H1 (cell line): ENCODE results near the gene MIR17HG. TPM values are rescaled to one million over a fixed set of nuclear protein-coding genes. Genes with fewer than 3 reads are reported as not detected.

ENCODE experiments used
- CTCF ChIA-PET: fragments of 300-600 bp; sonication (Branson Sonifier 250); formaldehyde crosslinking; loops from one replicate; lab custom pipeline; 2021; ENCODE audit not compliant: partially characterized antibody; lab: Charles Lee
- POLR2A ChIA-PET: fragments of 300-600 bp; sonication (Branson Sonifier 250); formaldehyde crosslinking; loops from one replicate; lab custom pipeline; 2021; ENCODE audit warnings: inconsistent platforms; ENCODE audit not compliant: partially characterized antibody; lab: Charles Lee
- DNase-seq, 2 experiments: peaks; one replicate each; pipeline versions ENCODE4 v3.0.0 to v3.0.0-alpha.2; 2010 to 2022; ENCODE audit warnings: low spot score in 2 of 2, low read depth in 1 of 2, mixed read lengths in 1 of 2
- FAIRE-seq: peaks from 2 replicates; lab custom pipeline; 2011; peaks lifted over from hg19 to GRCh38; lab: Jason Lieb, UNC
- H2AFZ ChIP-seq: 2 replicates; pipeline ENCODE4 v1.8.1; 2012; ENCODE audit warnings: low read length, inconsistent platforms
- H2AK5ac ChIP-seq: 2 replicates; pipeline ENCODE4 v1.6.1; 2013; ENCODE audit warnings: low read depth, low read length
- H2BK120ac ChIP-seq: replicated peaks from 2 replicates; pipeline ENCODE3; 2013; ENCODE audit warnings: low read depth, low read length, inconsistent platforms
- H2BK12ac ChIP-seq: 2 replicates; pipeline ENCODE4 v1.6.1; 2013; ENCODE audit warnings: low read depth, low read length
- H2BK15ac ChIP-seq: 2 replicates; pipeline ENCODE4 v1.6.1; 2013; ENCODE audit warnings: low read length
- H2BK20ac ChIP-seq: 2 replicates; pipeline ENCODE4 v1.6.1; 2013; ENCODE audit warnings: low read length
- H2BK5ac ChIP-seq: 2 replicates; pipeline ENCODE4 v1.6.1; 2013; ENCODE audit warnings: low read depth, low read length
- H3K14ac ChIP-seq: 2 replicates; pipeline ENCODE4 v1.6.1; 2013; ENCODE audit warnings: inconsistent platforms; ENCODE audit not compliant: insufficient read length
- H3K18ac ChIP-seq: 2 replicates; pipeline ENCODE4 v1.6.1; 2013; ENCODE audit warnings: low read length; ENCODE audit errors: extremely low read depth
- H3K23ac ChIP-seq: 2 replicates; pipeline ENCODE4 v1.6.1; 2013; ENCODE audit warnings: inconsistent platforms; ENCODE audit not compliant: insufficient read length
- H3K23me2 ChIP-seq: 2 replicates; pipeline ENCODE4 v1.6.1; 2013; ENCODE audit warnings: low read depth, low read length
- H3K27ac ChIP-seq: 2 replicates; pipeline ENCODE4 v1.6.1; 2011; ENCODE audit warnings: low read depth, low read length, inconsistent platforms
- H3K27me3 ChIP-seq, 4 experiments: replicated peaks in 1 of 4; 1 replicate in 1 of 4; 2 replicates in 3 of 4; pipeline versions ENCODE4 v1.6.1 to v1.8.1; 2011 to 2013; ENCODE audit warnings: low read length in 3 of 4, mild to moderate bottlenecking in 3 of 4, inconsistent platforms in 2 of 4, mixed read lengths in 2 of 4, moderate library complexity in 1 of 4; ENCODE audit not compliant: control insufficient read depth in 3 of 4, insufficient read depth in 3 of 4; ENCODE audit errors: extremely low read depth in 1 of 4
- H3K36me3 ChIP-seq, 4 experiments: 2 replicates each; pipeline versions ENCODE4 v1.6.1 to v1.8.1; 2011 to 2013; ENCODE audit warnings: mild to moderate bottlenecking in 4 of 4, low read length in 3 of 4, moderate library complexity in 2 of 4, control low read depth in 1 of 4, inconsistent platforms in 1 of 4; ENCODE audit not compliant: insufficient read depth in 4 of 4, control insufficient read depth in 2 of 4
- H3K4ac ChIP-seq: replicated peaks from 2 replicates; pipeline ENCODE3; 2013; ENCODE audit warnings: low read length, low read depth, mixed read lengths, inconsistent platforms; ENCODE audit not compliant: insufficient read length
- H3K4me1 ChIP-seq, 4 experiments: replicated peaks in 1 of 4; 1 replicate in 1 of 4; 2 replicates in 3 of 4; pipeline versions ENCODE4 v1.6.1 to v1.8.1; 2011 to 2013; ENCODE audit warnings: low read length in 3 of 4, inconsistent platforms in 2 of 4, mixed read lengths in 1 of 4; ENCODE audit not compliant: insufficient read depth in 4 of 4, control insufficient read depth in 3 of 4
- H3K4me2 ChIP-seq, 2 experiments: 2 replicates each; pipeline versions ENCODE4 v1.6.1 to v1.8.1; 2011 to 2013; ENCODE audit warnings: low read depth in 2 of 2, low read length in 2 of 2, control low read depth in 1 of 2, inconsistent platforms in 1 of 2, mild to moderate bottlenecking in 1 of 2; ENCODE audit not compliant: insufficient read depth in 1 of 2
- H3K4me3 ChIP-seq, 4 experiments: fragments of 200-600, 300-600 bp in 1 of 4; sonication (generic), shearing (Covaris generic), sonication (Bioruptor Twin) in 1 of 4; 2 replicates each; pipeline versions ENCODE4 v1.5.1 to v1.8.1; 2011 to 2016; ENCODE audit warnings: low read length in 4 of 4, low read depth in 3 of 4, control low read depth in 2 of 4, inconsistent platforms in 2 of 4, mild to moderate bottlenecking in 2 of 4, mixed read lengths in 1 of 4, moderate library complexity in 1 of 4; ENCODE audit not compliant: insufficient read depth in 2 of 4; ENCODE audit errors: extremely low read depth in 1 of 4
- H3K56ac ChIP-seq: replicated peaks from 2 replicates; pipeline ENCODE3; 2013; ENCODE audit warnings: low read depth, mild to moderate bottlenecking, mixed read lengths, low read length, inconsistent platforms; ENCODE audit not compliant: insufficient read length
- H3K79me1 ChIP-seq: 2 replicates; pipeline ENCODE4 v1.6.1; 2013; ENCODE audit warnings: low read depth, low read length, control low read depth
- H3K79me2 ChIP-seq, 2 experiments: 2 replicates each; pipeline versions ENCODE4 v1.6.1 to v1.8.1; 2012 to 2013; ENCODE audit warnings: low read length in 2 of 2, mild to moderate bottlenecking in 2 of 2, inconsistent platforms in 1 of 2; ENCODE audit not compliant: insufficient read depth in 2 of 2, control insufficient read depth in 1 of 2
- H3K9ac ChIP-seq, 4 experiments: replicated peaks in 1 of 4; 1 replicate in 1 of 4; 2 replicates in 3 of 4; pipeline versions ENCODE4 v1.6.1 to v1.8.1; 2011 to 2013; ENCODE audit warnings: low read depth in 3 of 4, low read length in 3 of 4, control low read depth in 2 of 4, mild to moderate bottlenecking in 2 of 4, moderate library complexity in 2 of 4, inconsistent platforms in 1 of 4; ENCODE audit errors: extremely low read depth in 1 of 4
- H3K9me3 ChIP-seq, 2 experiments: 2 replicates each; pipeline versions ENCODE4 v1.6.1 to v1.8.1; 2012 to 2013; ENCODE audit warnings: mild to moderate bottlenecking in 2 of 2, moderate library complexity in 2 of 2, control low read depth in 1 of 2, inconsistent platforms in 1 of 2, low read depth in 1 of 2, low read length in 1 of 2, mixed read lengths in 1 of 2; ENCODE audit not compliant: insufficient read depth in 2 of 2
- H4K20me1 ChIP-seq, 2 experiments: replicated peaks in 1 of 2; 2 replicates each; pipeline versions ENCODE3 to v1.8.1; 2011 to 2013; ENCODE audit warnings: inconsistent platforms in 2 of 2, low read length in 2 of 2, mild to moderate bottlenecking in 1 of 2; ENCODE audit not compliant: insufficient read depth in 2 of 2, control insufficient read depth in 1 of 2
- H4K5ac ChIP-seq: 2 replicates; pipeline ENCODE4 v1.6.1; 2013; ENCODE audit warnings: low read length, low read depth, mixed read lengths, inconsistent platforms; ENCODE audit not compliant: insufficient read length
- H4K8ac ChIP-seq: 2 replicates; pipeline ENCODE4 v1.8.0; 2013; ENCODE audit warnings: mild to moderate bottlenecking, moderate library complexity, low read length, inconsistent platforms; ENCODE audit not compliant: insufficient read depth; ENCODE audit errors: extremely low read depth
- H4K91ac ChIP-seq: replicated peaks from 2 replicates; pipeline ENCODE3; 2013; ENCODE audit warnings: low read length, mixed read lengths, inconsistent platforms; ENCODE audit not compliant: insufficient read length
- ATF2 ChIP-seq: IDR thresholded peaks from 2 replicates; pipeline ENCODE4 v1.6.1; 2012; ENCODE audit warnings: low read length, inconsistent platforms
- BCL11A ChIP-seq, 2 experiments: IDR thresholded peaks; one replicate each; pipeline ENCODE4 v1.6.1; 2011; ENCODE audit warnings: low read depth in 2 of 2, low read length in 2 of 2, mild to moderate bottlenecking in 2 of 2
- CEBPB ChIP-seq: IDR thresholded peaks from 2 replicates; pipeline ENCODE4 v1.6.1; 2012; ENCODE audit warnings: low read depth, low read length
- CHD1 ChIP-seq: IDR thresholded peaks from 2 replicates; pipeline ENCODE4 v1.6.1; 2012; ENCODE audit warnings: low read depth, low read length, improper control_type of control experiment
- CTBP2 ChIP-seq: IDR thresholded peaks from 2 replicates; pipeline ENCODE4 v1.7.0; 2011; ENCODE audit warnings: borderline replicate concordance, mild to moderate bottlenecking, moderate library complexity, mixed read lengths, low read length; ENCODE audit not compliant: insufficient read depth, insufficient read length
- SIX5 ChIP-seq: IDR thresholded peaks from 2 replicates; pipeline ENCODE4 v1.6.1; 2011; ENCODE audit warnings: mild to moderate bottlenecking, low read depth, low read length
- SUZ12 ChIP-seq: fragments of 200-600 bp; sonication (generic); IDR thresholded peaks from 2 replicates; pipeline ENCODE4 v1.6.1; 2012; ENCODE audit warnings: mild to moderate bottlenecking, inconsistent platforms, low read length, moderate library complexity, mixed read lengths
- TAF1 ChIP-seq: IDR thresholded peaks from 2 replicates; pipeline ENCODE4 v1.6.1; 2011; ENCODE audit warnings: mild to moderate bottlenecking, low read depth, low read length
- TCF12 ChIP-seq: IDR thresholded peaks from 2 replicates; pipeline ENCODE4 v1.6.1; 2011; ENCODE audit warnings: low read depth, mild to moderate bottlenecking, low read length
- WGBS, 2 experiments: shearing (Covaris generic) in 1 of 2; methylation state at CpG; one replicate each; pipeline versions ENCODE4 v1.1.6 to v1.1.7; 2013 to 2015; ENCODE audit warnings: low lambda C conversion rate in 2 of 2, mixed read lengths in 2 of 2, inconsistent platforms in 1 of 2, low coverage in 1 of 2, missing lambda C conversion rate in 1 of 2; ENCODE audit not compliant: insufficient replicate concordance in 2 of 2, insufficient coverage in 1 of 2, insufficient read length in 1 of 2; ENCODE audit errors: extremely low coverage in 1 of 2, missing lambda C conversion rate in 1 of 2; 5-methylcytosine and 5-hydroxymethylcytosine counted together
- polyA plus RNA-seq, 7 experiments: library from polyadenylated mRNA; depleted of rRNA in 3 of 7; stranded (reverse) in 5 of 7; unstranded in 2 of 7; fragments of >200 nt in 5 of 7; fragments of 200-250 nt in 2 of 7; gene quantifications; 1 replicate in 5 of 7; 2 replicates in 1 of 7; 4 replicates in 1 of 7; pipeline versions ENCODE4 v1.2.1 to v1.2.3, GENCODE V29; 2011 to 2013; ENCODE audit warnings: missing spikeins in 2 of 7, mixed read lengths in 2 of 7
- total RNA-seq: library from RNA; stranded (reverse); fragmentation: NEBNext Ultra II Directional; extraction: Animal tissue kit (Norgen Biotek cat#: 25700); gene quantifications from 2 replicates; pipeline ENCODE4 v1.2.1, GENCODE V29; 2021
- TF ChIP-seq, protein P1 (sequence below), 3 experiments: IDR thresholded peaks; 1 replicate in 2 of 3; 2 replicates in 1 of 3; pipeline versions ENCODE4 v1.5.1 to v1.6.1; 2011; ENCODE audit warnings: low read length in 3 of 3, mild to moderate bottlenecking in 3 of 3, inconsistent platforms in 2 of 3, low read depth in 1 of 3, moderate library complexity in 1 of 3; ENCODE audit not compliant: insufficient read depth in 1 of 3; ENCODE audit errors: control extremely low read depth in 1 of 3

The MIR17HG gene
- total and polyA plus RNA-seq, 2 of the 8 experiments (the other 6 are each of a cell fraction or from before 2014, with no cell fraction given), result 11.5 to 36.9 TPM

GRCh38 chr13:91389186-91389585 lies 41.7 kb downstream of the MIR17HG start:
- Histone ChIP-seq H3K9me3 (no peaks in the 10 kb centered on the region), H2BK20ac (no peak overlapping the region), H3K4me1 (no peaks in the 10 kb centered on the region), H3K4me3 (no peak overlapping the region), H3K27ac (no peak overlapping the region), H3K79me2 (no peaks in the 10 kb centered on the region), H3K9ac (no peak overlapping the region), H3K14ac (no peak overlapping the region), H4K8ac (no peak overlapping the region), H3K36me3 (no peaks in the 10 kb centered on the region), H3K27me3 (no peaks in the 10 kb centered on the region), H3K23me2 (peaks cover 1% of the 10 kb centered on the region; the same call in 1 of the 2 replicates), H4K20me1 (no peaks in the 10 kb centered on the region), H2BK15ac (no peak overlapping the region), H3K4me2 (no peak overlapping the region), H2AK5ac (no peak overlapping the region), H2BK5ac (no peak overlapping the region), H2AFZ (no peak overlapping the region), H3K23ac (no peak overlapping the region), H3K4ac (no peak overlapping the region), H2BK12ac (no peak overlapping the region), H3K18ac (no peak overlapping the region), H4K5ac (no peak overlapping the region), H2BK120ac (no peak overlapping the region), H4K91ac (no peak overlapping the region), H3K56ac (no peak overlapping the region), H3K79me1 (no peaks in the 10 kb centered on the region)
- 86% methylated on average over 2 of the region's 2 CpGs; no CpG with 5 or more reads in 1 of the 2 experiments for WGBS, 2 experiments
- ChIA-PET CTCF (interaction anchor here (1.5 to 3.1 kb wide), 5 partner anchors 8 to 191 kb away, joined by 3 to 11 read pairs (median 5); no protein-coding TSS in a partner anchor), POLR2A (no interaction called here)
- no peak for DNase-seq
- FAIRE-seq, result no peak
- TF ChIP-seq TCF12 (no peak), CHD1 (no peak), BCL11A (IDR thresholded peaks at IDR 0.05; ENCODE audit: low read depth in 2 of 2, low read length in 2 of 2) (no peak), TAF1 (no peak), SUZ12 (no peak), CTBP2 (no peak), CEBPB (no peak), ATF2 (no peak), SIX5 (no peak)
- TF ChIP-seq, protein P1, sequence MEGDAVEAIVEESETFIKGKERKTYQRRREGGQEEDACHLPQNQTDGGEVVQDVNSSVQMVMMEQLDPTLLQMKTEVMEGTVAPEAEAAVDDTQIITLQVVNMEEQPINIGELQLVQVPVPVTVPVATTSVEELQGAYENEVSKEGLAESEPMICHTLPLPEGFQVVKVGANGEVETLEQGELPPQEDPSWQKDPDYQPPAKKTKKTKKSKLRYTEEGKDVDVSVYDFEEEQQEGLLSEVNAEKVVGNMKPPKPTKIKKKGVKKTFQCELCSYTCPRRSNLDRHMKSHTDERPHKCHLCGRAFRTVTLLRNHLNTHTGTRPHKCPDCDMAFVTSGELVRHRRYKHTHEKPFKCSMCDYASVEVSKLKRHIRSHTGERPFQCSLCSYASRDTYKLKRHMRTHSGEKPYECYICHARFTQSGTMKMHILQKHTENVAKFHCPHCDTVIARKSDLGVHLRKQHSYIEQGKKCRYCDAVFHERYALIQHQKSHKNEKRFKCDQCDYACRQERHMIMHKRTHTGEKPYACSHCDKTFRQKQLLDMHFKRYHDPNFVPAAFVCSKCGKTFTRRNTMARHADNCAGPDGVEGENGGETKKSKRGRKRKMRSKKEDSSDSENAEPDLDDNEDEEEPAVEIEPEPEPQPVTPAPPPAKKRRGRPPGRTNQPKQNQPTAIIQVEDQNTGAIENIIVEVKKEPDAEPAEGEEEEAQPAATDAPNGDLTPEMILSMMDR (IDR thresholded peaks at IDR 0.05; ENCODE audit: control extremely low read depth in 1 of 3, insufficient read depth in 1 of 3, low read depth in 1 of 3, low read length in 3 of 3), result no peak
